ENCODE data around the gene NOP10.

DNA sequence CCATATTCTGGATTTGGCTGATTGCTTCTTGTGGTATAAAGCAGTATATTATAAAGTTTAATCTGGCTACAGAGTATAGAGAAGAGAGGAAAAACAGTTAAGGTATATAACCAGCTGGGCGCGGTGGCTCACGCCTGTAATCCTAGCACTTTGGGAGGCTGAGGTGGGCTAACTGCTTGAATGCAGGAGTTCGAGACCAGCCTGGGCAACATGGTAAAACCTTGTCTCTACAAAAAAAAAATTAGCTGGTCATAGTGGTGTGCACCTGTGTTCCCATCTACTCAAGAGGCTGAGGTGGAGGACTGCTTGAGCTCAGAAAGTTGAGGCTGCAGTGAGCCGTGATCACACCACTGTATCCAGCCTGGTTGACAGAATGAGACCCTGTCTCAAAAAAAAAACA lies 12.7 kb downstream of the NOP10 start:
- TF ChIP-seq, protein P1, sequence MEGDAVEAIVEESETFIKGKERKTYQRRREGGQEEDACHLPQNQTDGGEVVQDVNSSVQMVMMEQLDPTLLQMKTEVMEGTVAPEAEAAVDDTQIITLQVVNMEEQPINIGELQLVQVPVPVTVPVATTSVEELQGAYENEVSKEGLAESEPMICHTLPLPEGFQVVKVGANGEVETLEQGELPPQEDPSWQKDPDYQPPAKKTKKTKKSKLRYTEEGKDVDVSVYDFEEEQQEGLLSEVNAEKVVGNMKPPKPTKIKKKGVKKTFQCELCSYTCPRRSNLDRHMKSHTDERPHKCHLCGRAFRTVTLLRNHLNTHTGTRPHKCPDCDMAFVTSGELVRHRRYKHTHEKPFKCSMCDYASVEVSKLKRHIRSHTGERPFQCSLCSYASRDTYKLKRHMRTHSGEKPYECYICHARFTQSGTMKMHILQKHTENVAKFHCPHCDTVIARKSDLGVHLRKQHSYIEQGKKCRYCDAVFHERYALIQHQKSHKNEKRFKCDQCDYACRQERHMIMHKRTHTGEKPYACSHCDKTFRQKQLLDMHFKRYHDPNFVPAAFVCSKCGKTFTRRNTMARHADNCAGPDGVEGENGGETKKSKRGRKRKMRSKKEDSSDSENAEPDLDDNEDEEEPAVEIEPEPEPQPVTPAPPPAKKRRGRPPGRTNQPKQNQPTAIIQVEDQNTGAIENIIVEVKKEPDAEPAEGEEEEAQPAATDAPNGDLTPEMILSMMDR (IDR thresholded peaks at IDR 0.05; ENCODE audit: low read depth, low read length, poor library complexity, severe bottlenecking): no peak
- no peak for TF ChIP-seq EZH2phosphoT487 (IDR thresholded peaks at IDR 0.05; ENCODE audit: borderline replicate concordance, low read length)

All from DOHH2 (cell line).